H1 (cell line): ENCODE measurements around the gene FBXW8. TPM values are rescaled to one million over a fixed set of nuclear protein-coding genes. Genes with fewer than 3 reads are reported as not detected.

Experiments
- CTCF ChIA-PET: fragments of 300-600 bp; sonication (Branson Sonifier 250); formaldehyde crosslinking; loops from one replicate; lab custom pipeline; 2021; ENCODE audit not compliant: partially characterized antibody; lab: Charles Lee
- POLR2A ChIA-PET: fragments of 300-600 bp; sonication (Branson Sonifier 250); formaldehyde crosslinking; loops from one replicate; lab custom pipeline; 2021; ENCODE audit warnings: inconsistent platforms; ENCODE audit not compliant: partially characterized antibody; lab: Charles Lee
- DNase-seq, 2 experiments: peaks; one replicate each; pipeline versions ENCODE4 v3.0.0 to v3.0.0-alpha.2; 2010 to 2022; ENCODE audit warnings: low spot score in 2 of 2, low read depth in 1 of 2, mixed read lengths in 1 of 2
- FAIRE-seq: peaks from 2 replicates; lab custom pipeline; 2011; peaks lifted over from hg19 to GRCh38; lab: Jason Lieb, UNC
- H2AFZ ChIP-seq: 2 replicates; pipeline ENCODE4 v1.8.1; 2012; ENCODE audit warnings: low read length, inconsistent platforms
- H2AK5ac ChIP-seq: 2 replicates; pipeline ENCODE4 v1.6.1; 2013; ENCODE audit warnings: low read depth, low read length
- H2BK120ac ChIP-seq: replicated peaks from 2 replicates; pipeline ENCODE3; 2013; ENCODE audit warnings: low read depth, low read length, inconsistent platforms
- H2BK12ac ChIP-seq: 2 replicates; pipeline ENCODE4 v1.6.1; 2013; ENCODE audit warnings: low read depth, low read length
- H2BK15ac ChIP-seq: 2 replicates; pipeline ENCODE4 v1.6.1; 2013; ENCODE audit warnings: low read length
- H2BK20ac ChIP-seq: 2 replicates; pipeline ENCODE4 v1.6.1; 2013; ENCODE audit warnings: low read length
- H2BK5ac ChIP-seq: 2 replicates; pipeline ENCODE4 v1.6.1; 2013; ENCODE audit warnings: low read depth, low read length
- H3K14ac ChIP-seq: 2 replicates; pipeline ENCODE4 v1.6.1; 2013; ENCODE audit warnings: inconsistent platforms; ENCODE audit not compliant: insufficient read length
- H3K18ac ChIP-seq: 2 replicates; pipeline ENCODE4 v1.6.1; 2013; ENCODE audit warnings: low read length; ENCODE audit errors: extremely low read depth
- H3K23ac ChIP-seq: 2 replicates; pipeline ENCODE4 v1.6.1; 2013; ENCODE audit warnings: inconsistent platforms; ENCODE audit not compliant: insufficient read length
- H3K23me2 ChIP-seq: 2 replicates; pipeline ENCODE4 v1.6.1; 2013; ENCODE audit warnings: low read depth, low read length
- H3K27ac ChIP-seq: 2 replicates; pipeline ENCODE4 v1.6.1; 2011; ENCODE audit warnings: low read depth, low read length, inconsistent platforms
- H3K27me3 ChIP-seq, 4 experiments: replicated peaks in 1 of 4; 1 replicate in 1 of 4; 2 replicates in 3 of 4; pipeline versions ENCODE4 v1.6.1 to v1.8.1; 2011 to 2013; ENCODE audit warnings: low read length in 3 of 4, mild to moderate bottlenecking in 3 of 4, inconsistent platforms in 2 of 4, mixed read lengths in 2 of 4, moderate library complexity in 1 of 4; ENCODE audit not compliant: control insufficient read depth in 3 of 4, insufficient read depth in 3 of 4; ENCODE audit errors: extremely low read depth in 1 of 4
- H3K36me3 ChIP-seq, 4 experiments: 2 replicates each; pipeline versions ENCODE4 v1.6.1 to v1.8.1; 2011 to 2013; ENCODE audit warnings: mild to moderate bottlenecking in 4 of 4, low read length in 3 of 4, moderate library complexity in 2 of 4, control low read depth in 1 of 4, inconsistent platforms in 1 of 4; ENCODE audit not compliant: insufficient read depth in 4 of 4, control insufficient read depth in 2 of 4
- H3K4ac ChIP-seq: replicated peaks from 2 replicates; pipeline ENCODE3; 2013; ENCODE audit warnings: low read length, low read depth, mixed read lengths, inconsistent platforms; ENCODE audit not compliant: insufficient read length
- H3K4me1 ChIP-seq, 4 experiments: replicated peaks in 1 of 4; 1 replicate in 1 of 4; 2 replicates in 3 of 4; pipeline versions ENCODE4 v1.6.1 to v1.8.1; 2011 to 2013; ENCODE audit warnings: low read length in 3 of 4, inconsistent platforms in 2 of 4, mixed read lengths in 1 of 4; ENCODE audit not compliant: insufficient read depth in 4 of 4, control insufficient read depth in 3 of 4
- H3K4me2 ChIP-seq, 2 experiments: 2 replicates each; pipeline versions ENCODE4 v1.6.1 to v1.8.1; 2011 to 2013; ENCODE audit warnings: low read depth in 2 of 2, low read length in 2 of 2, control low read depth in 1 of 2, inconsistent platforms in 1 of 2, mild to moderate bottlenecking in 1 of 2; ENCODE audit not compliant: insufficient read depth in 1 of 2
- H3K4me3 ChIP-seq, 4 experiments: fragments of 200-600, 300-600 bp in 1 of 4; sonication (generic), shearing (Covaris generic), sonication (Bioruptor Twin) in 1 of 4; 2 replicates each; pipeline versions ENCODE4 v1.5.1 to v1.8.1; 2011 to 2016; ENCODE audit warnings: low read length in 4 of 4, low read depth in 3 of 4, control low read depth in 2 of 4, inconsistent platforms in 2 of 4, mild to moderate bottlenecking in 2 of 4, mixed read lengths in 1 of 4, moderate library complexity in 1 of 4; ENCODE audit not compliant: insufficient read depth in 2 of 4; ENCODE audit errors: extremely low read depth in 1 of 4
- H3K56ac ChIP-seq: replicated peaks from 2 replicates; pipeline ENCODE3; 2013; ENCODE audit warnings: low read depth, mild to moderate bottlenecking, mixed read lengths, low read length, inconsistent platforms; ENCODE audit not compliant: insufficient read length
- H3K79me1 ChIP-seq: 2 replicates; pipeline ENCODE4 v1.6.1; 2013; ENCODE audit warnings: low read depth, low read length, control low read depth
- H3K79me2 ChIP-seq, 2 experiments: 2 replicates each; pipeline versions ENCODE4 v1.6.1 to v1.8.1; 2012 to 2013; ENCODE audit warnings: low read length in 2 of 2, mild to moderate bottlenecking in 2 of 2, inconsistent platforms in 1 of 2; ENCODE audit not compliant: insufficient read depth in 2 of 2, control insufficient read depth in 1 of 2
- H3K9ac ChIP-seq, 4 experiments: replicated peaks in 1 of 4; 1 replicate in 1 of 4; 2 replicates in 3 of 4; pipeline versions ENCODE4 v1.6.1 to v1.8.1; 2011 to 2013; ENCODE audit warnings: low read depth in 3 of 4, low read length in 3 of 4, control low read depth in 2 of 4, mild to moderate bottlenecking in 2 of 4, moderate library complexity in 2 of 4, inconsistent platforms in 1 of 4; ENCODE audit errors: extremely low read depth in 1 of 4
- H3K9me3 ChIP-seq, 2 experiments: 2 replicates each; pipeline versions ENCODE4 v1.6.1 to v1.8.1; 2012 to 2013; ENCODE audit warnings: mild to moderate bottlenecking in 2 of 2, moderate library complexity in 2 of 2, control low read depth in 1 of 2, inconsistent platforms in 1 of 2, low read depth in 1 of 2, low read length in 1 of 2, mixed read lengths in 1 of 2; ENCODE audit not compliant: insufficient read depth in 2 of 2
- H4K20me1 ChIP-seq, 2 experiments: replicated peaks in 1 of 2; 2 replicates each; pipeline versions ENCODE3 to v1.8.1; 2011 to 2013; ENCODE audit warnings: inconsistent platforms in 2 of 2, low read length in 2 of 2, mild to moderate bottlenecking in 1 of 2; ENCODE audit not compliant: insufficient read depth in 2 of 2, control insufficient read depth in 1 of 2
- H4K5ac ChIP-seq: 2 replicates; pipeline ENCODE4 v1.6.1; 2013; ENCODE audit warnings: low read length, low read depth, mixed read lengths, inconsistent platforms; ENCODE audit not compliant: insufficient read length
- H4K8ac ChIP-seq: 2 replicates; pipeline ENCODE4 v1.8.0; 2013; ENCODE audit warnings: mild to moderate bottlenecking, moderate library complexity, low read length, inconsistent platforms; ENCODE audit not compliant: insufficient read depth; ENCODE audit errors: extremely low read depth
- H4K91ac ChIP-seq: replicated peaks from 2 replicates; pipeline ENCODE3; 2013; ENCODE audit warnings: low read length, mixed read lengths, inconsistent platforms; ENCODE audit not compliant: insufficient read length
- CREB1 ChIP-seq: IDR thresholded peaks from 2 replicates; pipeline ENCODE4 v1.6.1; 2012; ENCODE audit warnings: inconsistent platforms
- RFX5 ChIP-seq: IDR thresholded peaks from 2 replicates; pipeline ENCODE4 v1.6.1; 2011; ENCODE audit warnings: low read depth, low read length, improper control_type of control experiment, borderline replicate concordance
- SAP30 ChIP-seq: fragments of 300-600 bp; sonication (generic); IDR thresholded peaks from 2 replicates; pipeline ENCODE4 v1.7.1; 2012; ENCODE audit warnings: low read length, moderate library complexity, mild to moderate bottlenecking, inconsistent platforms; ENCODE audit not compliant: insufficient read depth, insufficient replicate concordance
- WGBS, 2 experiments: shearing (Covaris generic) in 1 of 2; methylation state at CpG; one replicate each; pipeline versions ENCODE4 v1.1.6 to v1.1.7; 2013 to 2015; ENCODE audit warnings: low lambda C conversion rate in 2 of 2, mixed read lengths in 2 of 2, inconsistent platforms in 1 of 2, low coverage in 1 of 2, missing lambda C conversion rate in 1 of 2; ENCODE audit not compliant: insufficient replicate concordance in 2 of 2, insufficient coverage in 1 of 2, insufficient read length in 1 of 2; ENCODE audit errors: extremely low coverage in 1 of 2, missing lambda C conversion rate in 1 of 2; 5-methylcytosine and 5-hydroxymethylcytosine counted together
- polyA plus RNA-seq, 7 experiments: library from polyadenylated mRNA; depleted of rRNA in 3 of 7; stranded (reverse) in 5 of 7; unstranded in 2 of 7; fragments of >200 nt in 5 of 7; fragments of 200-250 nt in 2 of 7; gene quantifications; 1 replicate in 5 of 7; 2 replicates in 1 of 7; 4 replicates in 1 of 7; pipeline versions ENCODE4 v1.2.1 to v1.2.3, GENCODE V29; 2011 to 2013; ENCODE audit warnings: missing spikeins in 2 of 7, mixed read lengths in 2 of 7
- total RNA-seq: library from RNA; stranded (reverse); fragmentation: NEBNext Ultra II Directional; extraction: Animal tissue kit (Norgen Biotek cat#: 25700); gene quantifications from 2 replicates; pipeline ENCODE4 v1.2.1, GENCODE V29; 2021
- TF ChIP-seq, protein P1 (sequence below): IDR thresholded peaks from 2 replicates; pipeline ENCODE4 v1.6.1; 2012; ENCODE audit warnings: low read length, inconsistent platforms
- TF ChIP-seq, protein P2 (sequence below): IDR thresholded peaks from 2 replicates; pipeline ENCODE4 v1.6.1; 2012; ENCODE audit warnings: inconsistent platforms

FBXW8 gene
- total and polyA plus RNA-seq, 2 of the 8 experiments (the other 6 are each of a cell fraction or from before 2014, with no cell fraction given) = 15.8 to 16.0 TPM

DNA sequence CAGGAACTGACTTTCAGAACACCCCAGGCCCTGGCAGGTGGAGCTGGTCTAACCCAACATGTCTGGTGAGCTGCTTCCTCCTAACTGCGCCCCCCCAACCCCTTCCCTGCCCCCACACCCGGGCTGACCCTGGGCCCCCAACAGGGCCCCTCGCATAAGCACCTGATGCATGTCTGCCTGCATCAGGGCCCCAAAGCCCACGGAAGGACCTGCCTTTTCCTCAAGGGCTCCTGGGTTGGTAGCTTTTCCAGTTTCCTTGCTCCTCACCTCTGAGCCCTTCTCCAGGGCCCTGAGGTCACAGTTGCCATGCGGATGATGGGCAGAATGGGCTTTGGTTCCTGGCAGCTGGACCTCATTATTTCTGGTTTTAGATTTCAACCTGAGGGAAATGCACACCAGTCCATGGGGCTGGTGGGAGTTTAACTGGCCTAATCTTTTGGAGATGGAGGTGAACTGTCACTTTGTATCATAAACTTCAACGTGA is 170.0 kb downstream of the FBXW8 start:
- Histone ChIP-seq H3K79me2 (no peaks in the 10 kb centered on the region), H3K23me2 (0 out of 2 replicates have a peak, but pooled peaks cover 1% of the 10 kb centered on the region), H3K4ac (no peak overlapping the region), H3K4me3 (no peak overlapping the region; a peak in 1 of 8 replicates), H4K91ac (no peak overlapping the region)
- FAIRE-seq = no peak
- TF ChIP-seq RFX5 (peak; percentile 92), CREB1 (peak; percentile 72), SAP30 (no peak)
- TF ChIP-seq, protein P1, sequence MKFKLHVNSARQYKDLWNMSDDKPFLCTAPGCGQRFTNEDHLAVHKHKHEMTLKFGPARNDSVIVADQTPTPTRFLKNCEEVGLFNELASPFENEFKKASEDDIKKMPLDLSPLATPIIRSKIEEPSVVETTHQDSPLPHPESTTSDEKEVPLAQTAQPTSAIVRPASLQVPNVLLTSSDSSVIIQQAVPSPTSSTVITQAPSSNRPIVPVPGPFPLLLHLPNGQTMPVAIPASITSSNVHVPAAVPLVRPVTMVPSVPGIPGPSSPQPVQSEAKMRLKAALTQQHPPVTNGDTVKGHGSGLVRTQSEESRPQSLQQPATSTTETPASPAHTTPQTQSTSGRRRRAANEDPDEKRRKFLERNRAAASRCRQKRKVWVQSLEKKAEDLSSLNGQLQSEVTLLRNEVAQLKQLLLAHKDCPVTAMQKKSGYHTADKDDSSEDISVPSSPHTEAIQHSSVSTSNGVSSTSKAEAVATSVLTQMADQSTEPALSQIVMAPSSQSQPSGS = no peak
- TF ChIP-seq, protein P2, sequence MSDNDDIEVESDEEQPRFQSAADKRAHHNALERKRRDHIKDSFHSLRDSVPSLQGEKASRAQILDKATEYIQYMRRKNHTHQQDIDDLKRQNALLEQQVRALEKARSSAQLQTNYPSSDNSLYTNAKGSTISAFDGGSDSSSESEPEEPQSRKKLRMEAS = no peak
- TF ChIP-seq, all 59 proteins: peak for 2
- 67% methylated on average over 5 of the region's 6 CpGs; no CpG with 5 or more reads in 1 of the 2 experiments for WGBS, 2 experiments
- no peak overlapping the region for H3K18ac ChIP-seq
- no peak overlapping the region for H3K9ac ChIP-seq
- H4K8ac ChIP-seq = no peak overlapping the region
- ChIA-PET CTCF (interaction anchor here (0.6 to 1.5 kb wide), 4 partner anchors 9 to 58 kb away, joined by 3 to 7 read pairs (median 4); no protein-coding TSS in a partner anchor), POLR2A (interaction anchor here (1.8 kb wide), 1 partner anchor 14 kb away, joined by 5 read pairs; no protein-coding TSS in a partner anchor)
- no peaks in the 10 kb centered on the region for H3K79me1 ChIP-seq
- no peak overlapping the region for H4K5ac ChIP-seq
- H3K4me2 ChIP-seq = no peak overlapping the region
- H3K14ac ChIP-seq = no peak overlapping the region
- no peak overlapping the region for H2BK120ac ChIP-seq
- H4K20me1 ChIP-seq = no peaks in the 10 kb centered on the region
- H3K27me3 ChIP-seq = no peaks in the 10 kb centered on the region
- no peaks in the 10 kb centered on the region for H3K36me3 ChIP-seq
- H2AK5ac ChIP-seq = no peak overlapping the region
- no peak for DNase-seq
- no peak overlapping the region for H3K23ac ChIP-seq
- no peak overlapping the region; the same call in 1 of the 2 replicates for H2BK5ac ChIP-seq
- no peaks in the 10 kb centered on the region for H3K9me3 ChIP-seq
- H3K4me1 ChIP-seq = peaks cover 0 to 8% (median 1%) of the 10 kb centered on the region in 4 experiments; a peak in 3 of 7 replicates
- no peak overlapping the region for H2BK20ac ChIP-seq
- H3K27ac ChIP-seq = no peak overlapping the region
- H2AFZ ChIP-seq = no peak overlapping the region
- no peak overlapping the region for H3K56ac ChIP-seq
- no peak overlapping the region for H2BK12ac ChIP-seq
- H2BK15ac ChIP-seq = no peak overlapping the region
